ENCODE results near the gene PPP2R2B.

PPP2R2B gene

GRCh38 chr5:146645342-146645741 is 233.2 kb downstream of the PPP2R2B start:
- H3K4me1 Mint-ChIP-seq: peaks cover 7% of the 10 kb centered on the region
- no peaks in the 10 kb centered on the region for H3K9me3 Mint-ChIP-seq
- DNase-seq: peak; percentile 19
- no peaks in the 10 kb centered on the region for H3K36me3 Mint-ChIP-seq (ENCODE audit: low read depth)
- no peak for TF ChIP-seq CTCF (IDR thresholded peaks at IDR 0.05)
- no peak overlapping the region for H3K4me3 Mint-ChIP-seq
- no peak overlapping the region for H3K27ac Mint-ChIP-seq
- peaks cover 8% of the 10 kb centered on the region for H3K27me3 Mint-ChIP-seq (ENCODE audit: low read depth, poor library complexity)

- no peak for TF ChIP-seq CTCF (IDR thresholded peaks at IDR 0.05)
- Mint-ChIP-seq H3K27ac (no peak overlapping the region), H3K4me1 (peaks cover 12% of the 10 kb centered on the region), H3K9me3 (no peaks in the 10 kb centered on the region), H3K27me3 (ENCODE audit: low read depth, poor library complexity) (peaks cover 7% of the 10 kb centered on the region), H3K4me3 (no peak overlapping the region), H3K36me3 (ENCODE audit: low read depth) (no peaks in the 10 kb centered on the region)
- DNase-seq: no peak
Measured at GRCh38 chr5:146644831-146645230, 233.7 kb downstream of the PPP2R2B start.

- Mint-ChIP-seq H3K36me3 (ENCODE audit: low read depth) (no peaks in the 10 kb centered on the region), H3K27me3 (ENCODE audit: low read depth, poor library complexity) (peaks cover 7% of the 10 kb centered on the region), H3K4me3 (no peak overlapping the region), H3K27ac (no peak overlapping the region), H3K9me3 (no peaks in the 10 kb centered on the region), H3K4me1 (peaks cover 16% of the 10 kb centered on the region)
- TF ChIP-seq CTCF (IDR thresholded peaks at IDR 0.05): no peak
- DNase-seq: no peak
Measured at GRCh38 chr5:146643776-146644175, 234.8 kb downstream of the PPP2R2B start.

- TF ChIP-seq CTCF (IDR thresholded peaks at IDR 0.05): no peak
- no peak overlapping the region for H3K27ac Mint-ChIP-seq
- peaks cover 11% of the 10 kb centered on the region for H3K27me3 Mint-ChIP-seq (ENCODE audit: low read depth, poor library complexity)
- no peak overlapping the region for H3K4me3 Mint-ChIP-seq
- peaks cover 16% of the 10 kb centered on the region for H3K4me1 Mint-ChIP-seq
- DNase-seq: no peak
- H3K9me3 Mint-ChIP-seq: no peaks in the 10 kb centered on the region
- no peaks in the 10 kb centered on the region for H3K36me3 Mint-ChIP-seq (ENCODE audit: low read depth)
Measured at GRCh38 chr5:146642410-146642809, 236.1 kb downstream of the PPP2R2B start.

- Mint-ChIP-seq H3K4me3 (no peak overlapping the region), H3K9me3 (no peaks in the 10 kb centered on the region), H3K4me1 (peaks cover 16% of the 10 kb centered on the region), H3K27me3 (ENCODE audit: low read depth, poor library complexity) (peaks cover 11% of the 10 kb centered on the region), H3K27ac (no peak overlapping the region), H3K36me3 (ENCODE audit: low read depth) (no peaks in the 10 kb centered on the region)
- DNase-seq: no peak
- no peak for TF ChIP-seq CTCF (IDR thresholded peaks at IDR 0.05)
Measured at GRCh38 chr5:146641941-146642340, 236.6 kb downstream of the PPP2R2B start.

- no peak overlapping the region for H3K4me3 Mint-ChIP-seq
- H3K4me1 Mint-ChIP-seq: peaks cover 16% of the 10 kb centered on the region
- peaks cover 8% of the 10 kb centered on the region for H3K27me3 Mint-ChIP-seq (ENCODE audit: low read depth, poor library complexity)
- no peak overlapping the region for H3K27ac Mint-ChIP-seq
- H3K9me3 Mint-ChIP-seq: no peaks in the 10 kb centered on the region
- DNase-seq: no peak
- no peak for TF ChIP-seq CTCF (IDR thresholded peaks at IDR 0.05)
- no peaks in the 10 kb centered on the region for H3K36me3 Mint-ChIP-seq (ENCODE audit: low read depth)
Measured at GRCh38 chr5:146640285-146640896, 238.2 kb downstream of the PPP2R2B start.

Measured in nephron progenitor cell (in vitro differentiated cells).